ENCODE results near the gene TPST2.

DNA sequence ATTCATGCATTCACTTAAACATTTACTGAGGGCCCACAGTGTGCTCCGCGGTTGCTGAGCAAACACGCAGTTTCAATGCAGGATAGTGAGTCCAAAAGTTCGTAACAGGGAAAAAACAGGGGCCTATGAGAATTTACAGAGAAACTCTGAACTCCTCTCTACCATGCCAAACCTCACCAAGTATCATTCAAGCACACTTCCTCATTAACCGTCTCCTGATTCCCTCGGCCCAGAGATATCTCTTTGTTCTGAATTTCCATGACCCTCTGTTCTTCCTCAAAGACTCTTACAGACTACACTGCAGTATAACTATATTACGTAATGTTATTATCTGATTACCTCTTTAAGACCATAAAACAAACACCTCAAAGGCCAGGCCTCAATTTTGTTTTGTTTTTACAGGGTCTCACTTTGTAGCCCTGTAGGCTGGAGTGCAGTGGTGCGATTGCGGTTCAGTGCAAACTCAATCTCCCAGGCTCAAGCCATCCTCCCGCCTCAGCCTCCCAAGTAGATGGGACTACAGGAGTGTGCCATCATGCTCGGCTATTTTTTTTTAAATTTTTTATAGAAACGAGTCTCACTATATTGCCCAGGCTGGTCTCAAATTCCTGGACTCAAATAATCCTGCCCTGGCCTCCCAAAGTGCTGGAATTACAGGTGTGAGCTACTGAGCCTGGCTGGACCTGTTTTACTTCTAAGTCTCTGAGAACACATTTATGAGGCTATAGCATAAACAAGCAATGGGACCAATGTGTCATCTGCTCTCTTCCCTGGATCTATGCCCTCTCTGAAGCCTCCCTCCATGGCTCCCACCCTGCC is 109.9 kb downstream of the TPST2 start:
- no peak for TF ChIP-seq CTCF (IDR thresholded peaks at IDR 0.05; ENCODE audit: low read depth, low read length, poor library complexity, severe bottlenecking)
- no peak for TF ChIP-seq EZH2phosphoT487 (IDR thresholded peaks at IDR 0.05; ENCODE audit: borderline replicate concordance, low read length)
